Mesendoderm (in vitro differentiated cells): ENCODE data around the gene EEF2KMT.
"Not testable (repeated sequence)": the region's sequence is repeated elsewhere in the genome, so short reads cannot be mapped to it uniquely, and the experiment has no call there.

ENCODE experiments used
- DNase-seq: peaks from one replicate; pipeline ENCODE4 v3.0.0; 2013
- H2AK5ac ChIP-seq: 2 replicates; pipeline ENCODE4 v1.6.1; 2013; ENCODE audit warnings: low read length, inconsistent platforms
- H2BK120ac ChIP-seq: 2 replicates; pipeline ENCODE4 v1.6.1; 2013; ENCODE audit warnings: low read depth, mild to moderate bottlenecking, low read length, moderate library complexity, mixed read lengths
- H2BK15ac ChIP-seq: replicated peaks from 2 replicates; pipeline ENCODE4 v1.6.1; 2013; ENCODE audit warnings: low read depth, mild to moderate bottlenecking, moderate library complexity
- H2BK5ac ChIP-seq: 2 replicates; pipeline ENCODE4 v1.6.1; 2013; ENCODE audit warnings: low read length, inconsistent platforms
- H3K18ac ChIP-seq: 2 replicates; pipeline ENCODE4 v1.6.1; 2013; ENCODE audit warnings: mild to moderate bottlenecking, low read length, mixed read lengths
- H3K23ac ChIP-seq: one replicate; pipeline ENCODE4 v1.6.1; 2013; ENCODE audit warnings: low read length
- H3K27ac ChIP-seq: 2 replicates; pipeline ENCODE4 v1.5.1; 2013; ENCODE audit warnings: low read depth, mild to moderate bottlenecking, inconsistent platforms, low read length, moderate library complexity
- H3K27me3 ChIP-seq: 2 replicates; pipeline ENCODE4 v1.6.1; 2013; ENCODE audit warnings: low read length, control low read depth, mild to moderate bottlenecking, inconsistent platforms; ENCODE audit not compliant: insufficient read depth, poor library complexity
- H3K36me3 ChIP-seq: 2 replicates; pipeline ENCODE4 v1.6.1; 2013; ENCODE audit warnings: low read length, inconsistent platforms; ENCODE audit not compliant: control insufficient read depth, insufficient read depth
- H3K4ac ChIP-seq: one replicate; pipeline ENCODE4 v1.6.1; 2013; ENCODE audit warnings: low read depth, mild to moderate bottlenecking, low read length, moderate library complexity
- H3K4me1 ChIP-seq: 2 replicates; pipeline ENCODE4 v1.6.1; 2013; ENCODE audit warnings: low read depth, low read length, inconsistent platforms; ENCODE audit not compliant: control insufficient read depth
- H3K4me2 ChIP-seq: 2 replicates; pipeline ENCODE4 v1.6.1; 2013; ENCODE audit warnings: low read length
- H3K4me3 ChIP-seq: 2 replicates; pipeline ENCODE4 v1.5.1; 2013; ENCODE audit warnings: mild to moderate bottlenecking, low read length
- H3K56ac ChIP-seq: one replicate; pipeline ENCODE4 v1.6.1; 2013; ENCODE audit warnings: low read length
- H3K79me1 ChIP-seq: 2 replicates; pipeline ENCODE4 v1.6.1; 2013; ENCODE audit warnings: low read length, inconsistent platforms
- H3K79me2 ChIP-seq: 2 replicates; pipeline ENCODE4 v1.6.1; 2013; ENCODE audit warnings: mild to moderate bottlenecking, low read length; ENCODE audit not compliant: control insufficient read depth, insufficient read depth
- H3K9ac ChIP-seq: 2 replicates; pipeline ENCODE4 v1.6.1; 2013; ENCODE audit warnings: low read length, inconsistent platforms
- H4K5ac ChIP-seq: one replicate; pipeline ENCODE4 v1.6.1; 2013; ENCODE audit warnings: low read length
- H4K8ac ChIP-seq: one replicate; pipeline ENCODE4 v1.6.1; 2013; ENCODE audit warnings: low read depth, mild to moderate bottlenecking, control low read depth, low read length, moderate library complexity
- WGBS: extraction: QIAGEN DNeasy Blood & Tissue Kit; methylation state at CpG from one replicate; pipeline ENCODE4 v1.1.7; 2013; ENCODE audit warnings: low lambda C conversion rate, missing lambda C conversion rate; ENCODE audit not compliant: insufficient coverage; ENCODE audit errors: extremely low coverage; 5-methylcytosine and 5-hydroxymethylcytosine counted together

Gene EEF2KMT

GRCh38 chr16:5097061-5097469 is 530 bp downstream of the EEF2KMT start:
- H3K18ac ChIP-seq, H3K4me1 ChIP-seq, H3K79me1 ChIP-seq, H3K23ac ChIP-seq, H4K8ac ChIP-seq, H3K79me2 ChIP-seq, H3K36me3 ChIP-seq, H2BK15ac ChIP-seq, H2BK5ac ChIP-seq, H4K5ac ChIP-seq, H2BK120ac ChIP-seq, H3K4ac ChIP-seq, H2AK5ac ChIP-seq, H3K27me3 ChIP-seq: not testable (repeated sequence)
- H3K4me2 ChIP-seq: peak overlapping the region; percentile 79
- peak overlapping the region; percentile 62 for H3K4me3 ChIP-seq
- DNase-seq: peak; percentile 64
- peak overlapping the region; percentile 51 for H3K27ac ChIP-seq
- peak overlapping the region; percentile 80 for H3K9ac ChIP-seq
- peak overlapping the region; percentile 87 for H3K56ac ChIP-seq
- no CpG with 5 or more reads among the region's 23 CpGs for WGBS

GRCh38 chr16:5096437-5097060 is 1.0 kb downstream of the EEF2KMT start:
- not testable (repeated sequence) for DNase-seq, H2BK5ac ChIP-seq, H4K8ac ChIP-seq, H3K36me3 ChIP-seq, H3K4me2 ChIP-seq, H2BK15ac ChIP-seq, H3K4ac ChIP-seq, H3K79me2 ChIP-seq, H3K4me1 ChIP-seq, H3K27me3 ChIP-seq, H3K27ac ChIP-seq, H3K18ac ChIP-seq, H4K5ac ChIP-seq, H3K4me3 ChIP-seq, H3K79me1 ChIP-seq, H2AK5ac ChIP-seq, H3K23ac ChIP-seq, H2BK120ac ChIP-seq
- WGBS: no CpG with 5 or more reads among the region's 7 CpGs
- Histone ChIP-seq H3K56ac (peak overlapping the region; percentile 87), H3K9ac (peak overlapping the region; percentile 80)

DNA sequence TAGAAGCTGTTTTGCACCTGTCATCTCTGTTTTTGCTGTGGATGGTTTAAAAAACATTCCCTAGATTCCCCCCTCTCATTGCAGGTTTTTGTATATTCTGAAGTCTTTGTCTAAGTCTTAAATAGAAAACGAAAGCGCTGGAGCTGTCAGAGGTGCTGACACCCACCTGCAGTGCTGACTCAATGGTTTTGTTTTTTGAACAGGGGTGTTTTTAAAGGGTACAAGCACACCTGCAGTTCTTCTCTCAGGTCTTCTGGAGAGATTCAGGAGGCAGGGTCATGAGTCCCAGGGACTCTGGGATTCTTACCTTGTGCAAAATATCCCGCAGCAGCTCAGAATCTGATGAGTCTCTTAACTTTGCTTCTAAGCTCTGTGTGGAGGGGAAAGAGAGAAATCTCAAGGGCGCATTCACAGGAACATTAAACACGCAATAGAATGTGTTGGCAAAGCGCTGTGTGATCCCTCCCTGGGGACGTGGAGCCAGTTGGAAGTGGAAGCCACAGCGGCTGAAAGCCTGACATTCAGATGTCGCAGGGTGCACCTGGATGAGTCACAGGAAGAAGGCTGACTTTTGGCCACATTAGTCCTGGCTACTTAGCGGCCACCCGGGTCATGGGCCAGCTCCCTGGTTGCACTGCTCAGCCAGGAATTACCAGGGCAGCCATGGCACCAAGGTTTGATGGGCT is 2.3 kb downstream of the EEF2KMT start:
- H4K8ac ChIP-seq, H3K79me1 ChIP-seq, H4K5ac ChIP-seq, H3K27me3 ChIP-seq, H3K4me2 ChIP-seq, H2BK15ac ChIP-seq, H3K56ac ChIP-seq, H3K27ac ChIP-seq, H3K9ac ChIP-seq, H3K4ac ChIP-seq, H3K79me2 ChIP-seq, H2AK5ac ChIP-seq, H3K18ac ChIP-seq, H3K23ac ChIP-seq, H3K4me1 ChIP-seq, H2BK120ac ChIP-seq, H2BK5ac ChIP-seq, H3K4me3 ChIP-seq, DNase-seq, H3K36me3 ChIP-seq: not testable (repeated sequence)
- WGBS: no CpG with 5 or more reads among the region's 11 CpGs

DNA sequence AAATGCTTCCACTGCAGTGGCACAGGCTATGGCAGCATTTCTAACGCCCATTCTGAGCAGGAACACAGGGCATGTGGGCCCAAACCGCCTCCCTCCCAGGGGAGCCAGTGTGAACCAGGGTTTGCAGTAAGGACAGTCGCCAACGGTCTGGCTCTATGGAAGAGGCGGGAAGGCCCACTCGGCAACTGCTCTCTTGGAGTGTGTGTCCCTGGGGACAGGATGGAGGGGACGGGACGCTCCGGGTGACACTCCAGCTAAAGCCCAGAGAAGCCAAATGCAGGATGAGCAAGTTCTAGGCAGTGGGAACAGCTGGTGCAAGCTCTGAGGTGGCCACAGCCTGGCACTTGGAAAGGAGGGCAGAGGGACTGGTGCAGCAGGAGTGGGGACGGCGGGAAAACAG is 3.8 kb downstream of the EEF2KMT start:
- not testable (repeated sequence) for H3K18ac ChIP-seq, H3K4me3 ChIP-seq, H3K23ac ChIP-seq, H3K4me2 ChIP-seq, H3K4ac ChIP-seq, H4K5ac ChIP-seq, H3K36me3 ChIP-seq, H3K79me1 ChIP-seq, H2BK120ac ChIP-seq, H2AK5ac ChIP-seq, H2BK15ac ChIP-seq, H3K56ac ChIP-seq, H3K27ac ChIP-seq, H3K4me1 ChIP-seq, H2BK5ac ChIP-seq, H3K27me3 ChIP-seq, DNase-seq, H3K79me2 ChIP-seq, H4K8ac ChIP-seq, H3K9ac ChIP-seq
- WGBS: no CpG with 5 or more reads among the region's 11 CpGs

- not testable (repeated sequence) for H3K4ac ChIP-seq, H3K23ac ChIP-seq, H3K27ac ChIP-seq, H3K9ac ChIP-seq, H3K79me2 ChIP-seq, H3K27me3 ChIP-seq, H2BK120ac ChIP-seq, H3K4me1 ChIP-seq, H3K18ac ChIP-seq, H2AK5ac ChIP-seq, H3K4me3 ChIP-seq, H3K56ac ChIP-seq, H3K4me2 ChIP-seq, DNase-seq, H2BK5ac ChIP-seq, H2BK15ac ChIP-seq, H3K79me1 ChIP-seq, H4K5ac ChIP-seq, H4K8ac ChIP-seq, H3K36me3 ChIP-seq
- no CpG with 5 or more reads among the region's 9 CpGs for WGBS
These were observed 4.5 kb downstream of the EEF2KMT start for GRCh38 chr16:5093081-5093480.

GRCh38 chr16:5090592-5090991 is 7.0 kb downstream of the EEF2KMT start:
- H2BK15ac ChIP-seq, H3K4me2 ChIP-seq, H4K5ac ChIP-seq, H3K56ac ChIP-seq, H2AK5ac ChIP-seq, H3K9ac ChIP-seq, H4K8ac ChIP-seq, H3K23ac ChIP-seq, H3K27me3 ChIP-seq, H3K4me1 ChIP-seq, H2BK5ac ChIP-seq, H3K79me2 ChIP-seq, H3K27ac ChIP-seq, H3K36me3 ChIP-seq, H2BK120ac ChIP-seq, H3K18ac ChIP-seq, H3K4ac ChIP-seq, H3K79me1 ChIP-seq, H3K4me3 ChIP-seq: not testable (repeated sequence)
- whole genome bisulfite sequencing: no CpG with 5 or more reads among the region's 9 CpGs
- peak; percentile 34 for DNase-seq
